ENCODE results near the gene TM2D3.

DNA sequence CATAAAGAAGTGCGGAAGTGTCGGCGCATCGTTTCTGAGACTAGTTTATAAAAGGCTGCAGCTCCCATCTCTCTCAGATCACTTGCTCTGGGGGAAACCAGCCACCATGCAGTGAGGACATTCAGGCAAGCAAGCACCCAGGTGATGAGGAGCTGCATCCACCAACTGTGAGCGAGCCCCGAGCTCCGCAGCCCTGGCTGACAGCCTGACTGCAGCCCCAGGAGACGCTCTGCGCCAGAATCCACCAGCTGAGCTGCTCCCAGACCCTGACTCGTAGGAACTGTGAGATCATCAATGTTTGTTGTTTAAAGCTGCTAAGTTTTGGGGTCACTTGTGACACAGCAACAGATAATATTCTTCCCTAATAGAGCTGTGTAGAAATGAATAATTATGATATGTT is 5.0 kb upstream of the TM2D3 start:
- no peak for TF ChIP-seq POLR2A (IDR thresholded peaks at IDR 0.05; ENCODE audit: control extremely low read depth in 1 of 2, low read depth in 2 of 2, low read length in 2 of 2)
- TF ChIP-seq, protein P1, sequence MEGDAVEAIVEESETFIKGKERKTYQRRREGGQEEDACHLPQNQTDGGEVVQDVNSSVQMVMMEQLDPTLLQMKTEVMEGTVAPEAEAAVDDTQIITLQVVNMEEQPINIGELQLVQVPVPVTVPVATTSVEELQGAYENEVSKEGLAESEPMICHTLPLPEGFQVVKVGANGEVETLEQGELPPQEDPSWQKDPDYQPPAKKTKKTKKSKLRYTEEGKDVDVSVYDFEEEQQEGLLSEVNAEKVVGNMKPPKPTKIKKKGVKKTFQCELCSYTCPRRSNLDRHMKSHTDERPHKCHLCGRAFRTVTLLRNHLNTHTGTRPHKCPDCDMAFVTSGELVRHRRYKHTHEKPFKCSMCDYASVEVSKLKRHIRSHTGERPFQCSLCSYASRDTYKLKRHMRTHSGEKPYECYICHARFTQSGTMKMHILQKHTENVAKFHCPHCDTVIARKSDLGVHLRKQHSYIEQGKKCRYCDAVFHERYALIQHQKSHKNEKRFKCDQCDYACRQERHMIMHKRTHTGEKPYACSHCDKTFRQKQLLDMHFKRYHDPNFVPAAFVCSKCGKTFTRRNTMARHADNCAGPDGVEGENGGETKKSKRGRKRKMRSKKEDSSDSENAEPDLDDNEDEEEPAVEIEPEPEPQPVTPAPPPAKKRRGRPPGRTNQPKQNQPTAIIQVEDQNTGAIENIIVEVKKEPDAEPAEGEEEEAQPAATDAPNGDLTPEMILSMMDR (IDR thresholded peaks at IDR 0.05; ENCODE audit: control extremely low read depth in 1 of 3, insufficient read depth in 1 of 3, low read depth in 1 of 3, low read length in 3 of 3) = no peak
- TF ChIP-seq JUND (IDR thresholded peaks at IDR 0.05; ENCODE audit: low read length) = no peak
- TF ChIP-seq RBBP5 (IDR thresholded peaks at IDR 0.05; ENCODE audit: borderline replicate concordance, low read depth, low read length) = no peak
- TF ChIP-seq EP300 (IDR thresholded peaks at IDR 0.05; ENCODE audit: borderline replicate concordance in 1 of 2, low read depth in 2 of 2, low read length in 2 of 2) = no peak
- no peak for TF ChIP-seq EZH2 (IDR thresholded peaks at IDR 0.05; ENCODE audit: low read depth, low read length, severe bottlenecking)
- TF ChIP-seq TAF1 (IDR thresholded peaks at IDR 0.05; ENCODE audit: low read depth, low read length) = no peak
- TF ChIP-seq TCF12 (IDR thresholded peaks at IDR 0.05; ENCODE audit: low read depth, low read length) = no peak
- no peak for TF ChIP-seq RAD21 (IDR thresholded peaks at IDR 0.05 in 1 of 2, conservative IDR thresholded peaks at IDR 0.05 in 1 of 2; ENCODE audit: low read depth in 2 of 2, low read length in 2 of 2)
- no peak for TF ChIP-seq CHD2 (IDR thresholded peaks at IDR 0.05; ENCODE audit: low read length)
- TF ChIP-seq, protein P2, sequence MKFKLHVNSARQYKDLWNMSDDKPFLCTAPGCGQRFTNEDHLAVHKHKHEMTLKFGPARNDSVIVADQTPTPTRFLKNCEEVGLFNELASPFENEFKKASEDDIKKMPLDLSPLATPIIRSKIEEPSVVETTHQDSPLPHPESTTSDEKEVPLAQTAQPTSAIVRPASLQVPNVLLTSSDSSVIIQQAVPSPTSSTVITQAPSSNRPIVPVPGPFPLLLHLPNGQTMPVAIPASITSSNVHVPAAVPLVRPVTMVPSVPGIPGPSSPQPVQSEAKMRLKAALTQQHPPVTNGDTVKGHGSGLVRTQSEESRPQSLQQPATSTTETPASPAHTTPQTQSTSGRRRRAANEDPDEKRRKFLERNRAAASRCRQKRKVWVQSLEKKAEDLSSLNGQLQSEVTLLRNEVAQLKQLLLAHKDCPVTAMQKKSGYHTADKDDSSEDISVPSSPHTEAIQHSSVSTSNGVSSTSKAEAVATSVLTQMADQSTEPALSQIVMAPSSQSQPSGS (IDR thresholded peaks at IDR 0.05; ENCODE audit: low read length) = no peak
- TF ChIP-seq EGR1 (IDR thresholded peaks at IDR 0.05; ENCODE audit: borderline replicate concordance, low read depth, low read length) = no peak
- no peak for TF ChIP-seq POLR2AphosphoS5 (IDR thresholded peaks at IDR 0.05; ENCODE audit: low read depth, low read length)
- no peak for TF ChIP-seq CBX8 (IDR thresholded peaks at IDR 0.05; ENCODE audit: borderline replicate concordance, low read depth, low read length)
